ENCODE data around the gene NUDT8. TPM values are rescaled to one million over a fixed set of nuclear protein-coding genes. Genes with fewer than 3 reads are reported as not detected.

NUDT8 gene
- 1 to 10 TPM; 6.9 to 7.3 TPM for total RNA-seq

GRCh38 chr11:67629386-67630227 lies at the start of gene NUDT8:
Gene NUDT8 (minus strand): TSS chr11:67629937. CDS start chr11:67629911, 26 bp downstream.

GRCh38 chr11:67674442-67674871 lies 44.7 kb upstream of the NUDT8 start, which contains the start of gene ALDH3B2:
Gene ALDH3B2 (minus strand): TSS chr11:67674623. CDS start chr11:67666935, 7,688 bp downstream.

GRCh38 chr11:67639438-67639859 lies 9.7 kb upstream of the NUDT8 start, which contains the start of gene TBX10:
Gene TBX10 (minus strand): TSS chr11:67639763. CDS start chr11:67639472, 291 bp downstream.

GRCh38 chr11:67606492-67607295 lies 23.0 kb downstream of the NUDT8 start, which contains the start of gene NDUFV1:
Gene NDUFV1 (plus strand): TSS chr11:67606936. CDS start chr11:67607005, 69 bp downstream.

GRCh38 chr11:67583247-67584204 lies 46.2 kb downstream of the NUDT8 start, which contains the start of gene GSTP1:
Gene GSTP1 (plus strand): TSS chr11:67583812. CDS start chr11:67583844, 32 bp downstream.

Small RNAs within 50 kb of the gene (small RNA-seq; reads per million reads assigned to genes)
- gene AP003385.3: 0 to 0.52 reads per million in 2 donors

Other genes starting within 250 kb of the NUDT8 start
- gene RAD9A, start 238.0 kb downstream of the NUDT8 start, total RNA-seq: 10 to 100 TPM; 10.7 to 11.0 TPM
- 100 to 1,000 TPM; 176 to 244 TPM for gene PPP1CA, start 228.1 kb downstream of the NUDT8 start, total RNA-seq
- gene TBC1D10C, start 225.9 kb downstream of the NUDT8 start, total RNA-seq: not detected
- gene CARNS1, start 214.3 kb downstream of the NUDT8 start, total RNA-seq: under 1 TPM in 1 of 2 donors, not detected in 1; under 0.01 TPM
- gene RPS6KB2, start 201.4 kb downstream of the NUDT8 start, total RNA-seq: 10 to 100 TPM; 33.3 to 37.5 TPM
- gene PTPRCAP, start 192.3 kb downstream of the NUDT8 start, total RNA-seq: 1 to 10 TPM in 1 of 2 donors, under 1 TPM in 1; 0.33 to 1.0 TPM
- 100 to 1,000 TPM; 120 to 134 TPM for gene CORO1B, start 186.5 kb downstream of the NUDT8 start, total RNA-seq
- gene GPR152, start 177.2 kb downstream of the NUDT8 start, total RNA-seq: not detected
- not detected for gene CABP4, start 174.6 kb downstream of the NUDT8 start, total RNA-seq
- 10 to 100 TPM; 19.0 to 26.8 TPM for gene TMEM134, start 160.7 kb downstream of the NUDT8 start, total RNA-seq
- 10 to 100 TPM; 52.3 to 81.6 TPM for gene AIP, start 146.9 kb downstream of the NUDT8 start, total RNA-seq
- 10 to 100 TPM; 14.0 to 15.8 TPM for gene PITPNM1, start 124.6 kb downstream of the NUDT8 start, total RNA-seq
- 10 to 100 TPM; 14.5 to 19.3 TPM for gene CDK2AP2, start 121.8 kb downstream of the NUDT8 start, total RNA-seq
- gene CABP2, start 106.5 kb downstream of the NUDT8 start, total RNA-seq: not detected
- gene GSTP1, start 46.1 kb downstream of the NUDT8 start, total RNA-seq: 1,000 to 10,000 TPM; 1,560 to 1,583 TPM
- 100 to 1,000 TPM; 199 to 221 TPM for gene NDUFV1, start 23.0 kb downstream of the NUDT8 start, total RNA-seq
- gene TBX10, start 9.8 kb upstream of the NUDT8 start, total RNA-seq: not detected
- not detected for gene ACY3, start 20.8 kb upstream of the NUDT8 start, total RNA-seq
- not detected for gene ALDH3B2, start 44.7 kb upstream of the NUDT8 start, total RNA-seq

All from melanocyte of skin (primary cell).